ENCODE results near the gene CADM2. TPM values are rescaled to one million over a fixed set of nuclear protein-coding genes. Genes with fewer than 3 reads are reported as not detected.
"Not testable (repeated sequence)": the region's sequence is repeated elsewhere in the genome, so short reads cannot be mapped to it uniquely, and the experiment has no call there.

CADM2 gene
- total RNA-seq, 2 donors from 2014 or later, result 8.9 to 11.6 TPM

GRCh38 chr3:85678713-85679112 is 719.9 kb downstream of the CADM2 start:
- ATAC-seq, result no peak
- intact Hi-C loops (cut with DNase I), result no loop called here

GRCh38 chr3:85681906-85682305 is 723.1 kb downstream of the CADM2 start:
- no peak for DNase-seq
- intact Hi-C loops (cut with DNase I), result no loop called here
- no peak for ATAC-seq

More at GRCh38 chr3:85678713-85679112, 719.9 kb downstream of the CADM2 start:
- DNase-seq, result no peak

- no peak for ATAC-seq
- intact Hi-C loops (cut with DNase I), result no loop called here
- DNase-seq, result no peak
These were observed 732.4 kb downstream of the CADM2 start for GRCh38 chr3:85691196-85691595.

- no peak for DNase-seq
- intact Hi-C loops (cut with DNase I), result no loop called here
- ATAC-seq, result no peak
These were observed 738.4 kb downstream of the CADM2 start for GRCh38 chr3:85697156-85697555.

- no peak for ATAC-seq
- intact Hi-C loops (cut with DNase I), result no loop called here
- DNase-seq, result no peak
These were observed 747.3 kb downstream of the CADM2 start for GRCh38 chr3:85706130-85706529.

- intact Hi-C loops (cut with DNase I); ATAC-seq; DNase-seq: not testable (repeated sequence)
These were observed 749.5 kb downstream of the CADM2 start for GRCh38 chr3:85708325-85708724.

- no peak for DNase-seq
- ATAC-seq, result no peak
- intact Hi-C loops (cut with DNase I), result no loop called here
These were observed 750.6 kb downstream of the CADM2 start for GRCh38 chr3:85709346-85709892.

GRCh38 chr3:85710490-85710889 is 751.7 kb downstream of the CADM2 start:
- ATAC-seq (no peak), DNase-seq (no peak)
- intact Hi-C loops (cut with DNase I), result no loop called here

- ATAC-seq (no peak), DNase-seq (no peak)
- intact Hi-C loops (cut with DNase I), result no loop called here
These were observed 762.8 kb downstream of the CADM2 start for GRCh38 chr3:85721409-85722145.

GRCh38 chr3:85725809-85726208 is 767.0 kb downstream of the CADM2 start:
- ATAC-seq, result no peak
- intact Hi-C loops (cut with DNase I), result no loop called here

GRCh38 chr3:85726241-85726640 is 767.5 kb downstream of the CADM2 start:
- intact Hi-C loops (cut with DNase I), result no loop called here
- DNase-seq, result no peak
- no peak for ATAC-seq

More at GRCh38 chr3:85725809-85726208, 767.0 kb downstream of the CADM2 start:
- DNase-seq, result no peak

- ATAC-seq (no peak), DNase-seq (no peak)
- intact Hi-C loops (cut with DNase I), result no loop called here
These were observed 779.1 kb downstream of the CADM2 start for GRCh38 chr3:85737846-85738245.

- DNase-seq (no peak), ATAC-seq (no peak)
- intact Hi-C loops (cut with DNase I), result no loop called here
These were observed 781.8 kb downstream of the CADM2 start for GRCh38 chr3:85740561-85740960.

- DNase-seq (no peak), ATAC-seq (no peak)
- intact Hi-C loops (cut with DNase I), result no loop called here
These were observed 799.7 kb downstream of the CADM2 start for GRCh38 chr3:85758442-85758841.

GRCh38 chr3:85760342-85760741 is 801.6 kb downstream of the CADM2 start:
- DNase-seq, result no peak
- ATAC-seq, result no peak
- intact Hi-C loops (cut with DNase I), result no loop called here

GRCh38 chr3:85780806-85781205 is 822.0 kb downstream of the CADM2 start:
- no peak for ATAC-seq
- no peak for DNase-seq
- intact Hi-C loops (cut with DNase I), result no loop called here

GRCh38 chr3:85781806-85782205 is 823.0 kb downstream of the CADM2 start:
- ATAC-seq, result no peak
- intact Hi-C loops (cut with DNase I), result no loop called here
- DNase-seq, result no peak

- intact Hi-C loops (cut with DNase I), result no loop called here
- DNase-seq, result no peak
These were observed 824.5 kb downstream of the CADM2 start for GRCh38 chr3:85783291-85783690.

GRCh38 chr3:85785766-85786165 is 827.0 kb downstream of the CADM2 start:
- DNase-seq (no peak), ATAC-seq (no peak)
- intact Hi-C loops (cut with DNase I), result no loop called here

More at GRCh38 chr3:85783291-85783690, 824.5 kb downstream of the CADM2 start:
- peak in 1 of 2 donors; percentile 52 for ATAC-seq

GRCh38 chr3:85790445-85791030 is 831.7 kb downstream of the CADM2 start:
- intact Hi-C loops (cut with DNase I), result no loop called here
- DNase-seq, result no peak
- ATAC-seq, result no peak

GRCh38 chr3:85796140-85796539 is 837.4 kb downstream of the CADM2 start:
- no peak for ATAC-seq
- intact Hi-C loops (cut with DNase I), result no loop called here

More at GRCh38 chr3:85796140-85796539, 837.4 kb downstream of the CADM2 start:
- no peak for DNase-seq
